ENCODE measurements around the gene SRRM5.
"Not testable (repeated sequence)": the region's sequence is repeated elsewhere in the genome, so short reads cannot be mapped to it uniquely, and the experiment has no call there.

SRRM5 gene

GRCh38 chr19:43616954-43617353 is 5.1 kb downstream of the SRRM5 start:
- DNase-seq = no peak

- no peak for DNase-seq
Observed at GRCh38 chr19:43618921-43619261, 7.0 kb downstream of the SRRM5 start.

GRCh38 chr19:43619262-43620060 is 7.6 kb downstream of the SRRM5 start, which contains the start of gene ZNF428:
Gene ZNF428, minus strand, starts transcription at chr19:43619629. Its CDS starts 5,325 bp downstream, at chr19:43614304.
- peak; percentile 80 for DNase-seq

- peak; percentile 83 for DNase-seq
Observed at GRCh38 chr19:43620061-43621001, 8.4 kb downstream of the SRRM5 start.

GRCh38 chr19:43622070-43622469 is 10.2 kb downstream of the SRRM5 start:
- no peak for DNase-seq

GRCh38 chr19:43622956-43623355 is 11.1 kb downstream of the SRRM5 start:
- no peak for DNase-seq

GRCh38 chr19:43623889-43624670 is 12.2 kb downstream of the SRRM5 start:
- no peak for DNase-seq

GRCh38 chr19:43624933-43625332 is 13.0 kb downstream of the SRRM5 start:
- DNase-seq = peak; percentile 81

GRCh38 chr19:43625918-43626579 is 14.2 kb downstream of the SRRM5 start:
- no peak for DNase-seq

- no peak for DNase-seq
Observed at GRCh38 chr19:43626838-43627237, 14.9 kb downstream of the SRRM5 start.

GRCh38 chr19:43628646-43629326 is 16.9 kb downstream of the SRRM5 start:
- DNase-seq = no peak

GRCh38 chr19:43631491-43631890 is 19.6 kb downstream of the SRRM5 start:
- no peak for DNase-seq

- no peak for DNase-seq
Observed at GRCh38 chr19:43633520-43633919, 21.6 kb downstream of the SRRM5 start.

GRCh38 chr19:43634068-43634467 is 22.2 kb downstream of the SRRM5 start:
- DNase-seq = no peak

- DNase-seq = no peak
Observed at GRCh38 chr19:43634506-43634871, 22.6 kb downstream of the SRRM5 start.

- no peak for DNase-seq
Observed at GRCh38 chr19:43634872-43635560, 23.1 kb downstream of the SRRM5 start.

GRCh38 chr19:43635561-43635940 is 23.7 kb downstream of the SRRM5 start:
- DNase-seq = not testable (repeated sequence)

- DNase-seq = no peak
Observed at GRCh38 chr19:43636121-43636683, 24.3 kb downstream of the SRRM5 start.

GRCh38 chr19:43638214-43638994 is 26.5 kb downstream of the SRRM5 start:
- DNase-seq = no peak

GRCh38 chr19:43638995-43639518 is 27.2 kb downstream of the SRRM5 start:
- DNase-seq = no peak

All from activated gamma-delta T cell treated with Interleukin-2 at 50 U/mL for 16 hours (primary cell).